Tibial nerve (tissue), 4 donors: Measurements from ENCODE around the gene RIPK1. TPM values are rescaled to one million over a fixed set of nuclear protein-coding genes. Genes with fewer than 3 reads are reported as not detected.
A peak's percentile ranks its signal among the peaks of the same experiment; 100 is the strongest.
"Not testable (repeated sequence)": the region's sequence is repeated elsewhere in the genome, so short reads cannot be mapped to it uniquely, and the experiment has no call there.

Experiments used
- DNase-seq, 2 donors: peaks; one replicate each; pipeline ENCODE4 v3.0.0-alpha.2; 2019; ENCODE audit warnings: low spot score in 2 of 2
- H3K27ac ChIP-seq, 4 donors: fragments of 200-600 bp; sonication (generic) in 3 of 4; one replicate each; pipeline ENCODE4 v1.5.1; 2017 to 2019; ENCODE audit warnings: mild to moderate bottlenecking in 1 of 4
- H3K27me3 ChIP-seq, 2 donors: fragments of 200-600 bp; sonication (generic) in 1 of 2; one replicate each; pipeline versions ENCODE4 v1.5.1 to v1.6.0; 2017 to 2019
- H3K36me3 ChIP-seq, 3 donors: fragments of 200-600 bp; sonication (generic); one replicate each; pipeline ENCODE4 v1.5.1; 2018 to 2019
- H3K4me1 ChIP-seq, 4 donors: fragments of 200-600 bp; sonication (generic) in 3 of 4; one replicate each; pipeline ENCODE4 v1.5.1; 2017 to 2019
- H3K4me3 ChIP-seq, 4 donors: fragments of 200-600 bp; sonication (generic) in 3 of 4; one replicate each; pipeline ENCODE4 v1.5.1; 2017 to 2019; ENCODE audit warnings: mild to moderate bottlenecking in 1 of 4, moderate library complexity in 1 of 4
- H3K9me3 ChIP-seq, 4 donors: fragments of 200-600 bp; sonication (generic) in 3 of 4; one replicate each; pipeline ENCODE4 v1.5.1; 2017 to 2019
- CTCF ChIP-seq, 5 experiments: fragments of 200-600 bp in 3 of 5; fragments of 450-650 bp in 2 of 5; sonication (generic) in 3 of 5; IDR thresholded peaks; one replicate each; pipeline ENCODE4 v1.5.1; 2016 to 2019; ENCODE audit warnings: antibody characterized with exemption in 5 of 5, mild to moderate bottlenecking in 3 of 5, moderate library complexity in 2 of 5
- EP300 ChIP-seq, 2 donors: sonication (generic); formaldehyde crosslinking; IDR thresholded peaks; one replicate each; pipeline ENCODE4 v1.6.1; 2017; ENCODE audit warnings: antibody characterized with exemption in 2 of 2, mild to moderate bottlenecking in 1 of 2
- POLR2A ChIP-seq, 2 donors: fragments of 450-650 bp; IDR thresholded peaks; one replicate each; pipeline ENCODE4 v1.6.1; 2017; ENCODE audit warnings: antibody characterized with exemption in 2 of 2, mild to moderate bottlenecking in 2 of 2, moderate library complexity in 2 of 2
- WGBS, 2 donors: methylation state at CpG; one replicate each; pipeline ENCODE4 v1.1.5; 2018; 5-methylcytosine and 5-hydroxymethylcytosine counted together
- total RNA-seq, 4 donors: library from RNA; depleted of rRNA; stranded (reverse); fragments of >200 nt; gene quantifications; one replicate each; pipeline ENCODE4 v1.1.0, GENCODE V29; 2016

The RIPK1 gene
- total RNA-seq, result 10 to 100 TPM; 20.1 to 22.6 (median 21.2) TPM

GRCh38 chr6:3068329-3069214 lies at the start of gene RIPK1:
RIPK1 (plus strand) TSS chr6:3068494; CDS start chr6:3076824, 8,330 bp downstream.
- H3K4me3 ChIP-seq, result peak within 1 kb of the TSS; percentile 65 to 100 (median 88)
- peaks cover 0 to 1% (median 0%) of the 10 kb centered on the region in 3 donors for H3K36me3 ChIP-seq
- peaks cover 0 to 53% (median 26%) of the 10 kb centered on the region in 4 donors for H3K4me1 ChIP-seq
- WGBS, 2 donors, result 1% methylated on average over 47 to 68 of the region's 112 CpGs
- DNase-seq, result peak; percentile 88 to 90
- no peaks in the 10 kb centered on the region for H3K27me3 ChIP-seq
- TF ChIP-seq CTCF (IDR thresholded peaks at IDR 0.05) (peak; percentile 6 to 61 (median 36)), POLR2A (IDR thresholded peaks at IDR 0.05) (peak; percentile 80 to 97), EP300 (IDR thresholded peaks at IDR 0.05) (peak in 1 of 2 donors; percentile 94)
- H3K27ac ChIP-seq, result peak within 1 kb of the TSS; percentile 94 to 100 (median 99)
- H3K9me3 ChIP-seq, result no peaks in the 10 kb centered on the region

GRCh38 chr6:3019065-3019464 lies 49.2 kb upstream of the RIPK1 start:
- WGBS, 2 donors, result 67 to 69% methylated on average over 1 of the region's 1 CpG
- Histone ChIP-seq H3K4me3 (no peak overlapping the region), H3K4me1 (peaks cover 0 to 18% (median 5%) of the 10 kb centered on the region in 4 donors), H3K27ac (no peak overlapping the region), H3K36me3 (peaks cover 0 to 63% (median 2%) of the 10 kb centered on the region in 3 donors), H3K27me3 (no peaks in the 10 kb centered on the region), H3K9me3 (no peaks in the 10 kb centered on the region)
- TF ChIP-seq POLR2A (IDR thresholded peaks at IDR 0.05), result no peak
- TF ChIP-seq CTCF (IDR thresholded peaks at IDR 0.05), result no peak
- TF ChIP-seq EP300 (IDR thresholded peaks at IDR 0.05), result no peak
- no peak for DNase-seq

- TF ChIP-seq CTCF (IDR thresholded peaks at IDR 0.05) (no peak), POLR2A (IDR thresholded peaks at IDR 0.05) (no peak), EP300 (IDR thresholded peaks at IDR 0.05) (no peak)
- Histone ChIP-seq H3K27me3 (no peaks in the 10 kb centered on the region), H3K36me3 (peaks cover 0 to 55% (median 2%) of the 10 kb centered on the region in 3 donors), H3K4me3 (no peak overlapping the region), H3K27ac (no peak overlapping the region), H3K9me3 (no peaks in the 10 kb centered on the region), H3K4me1 (peaks cover 0 to 26% (median 10%) of the 10 kb centered on the region in 4 donors)
- DNase-seq, result no peak
- 84 to 94% methylated on average over 6 of the region's 6 CpGs for WGBS, 2 donors
Observed at GRCh38 chr6:3019749-3020320, 48.5 kb upstream of the RIPK1 start.

GRCh38 chr6:3020976-3021598 lies 47.2 kb upstream of the RIPK1 start:
- not testable (repeated sequence) for H3K9me3 ChIP-seq, H3K4me3 ChIP-seq, H3K27ac ChIP-seq, H3K27me3 ChIP-seq, DNase-seq
- Histone ChIP-seq H3K4me1 (peaks cover 0 to 38% (median 12%) of the 10 kb centered on the region in 4 donors), H3K36me3 (peaks cover 0 to 43% (median 2%) of the 10 kb centered on the region in 3 donors)
- WGBS, 2 donors, result 91 to 96% methylated on average over 2 of the region's 2 CpGs

GRCh38 chr6:3022765-3023662 lies 45.3 kb upstream of the RIPK1 start:
- no peaks in the 10 kb centered on the region for H3K9me3 ChIP-seq
- TF ChIP-seq CTCF (IDR thresholded peaks at IDR 0.05) (no peak), POLR2A (IDR thresholded peaks at IDR 0.05) (no peak), EP300 (IDR thresholded peaks at IDR 0.05) (no peak)
- H3K27ac ChIP-seq, result peak overlapping the region; percentile 34 to 89 (median 70)
- H3K4me1 ChIP-seq, result peaks cover 0 to 54% (median 17%) of the 10 kb centered on the region in 4 donors
- H3K36me3 ChIP-seq, result peaks cover 0 to 25% (median 2%) of the 10 kb centered on the region in 3 donors
- H3K4me3 ChIP-seq, result peak overlapping the region; percentile 25 to 51 (median 36)
- H3K27me3 ChIP-seq, result no peaks in the 10 kb centered on the region
- no peak for DNase-seq
- 53 to 69% methylated on average over 26 of the region's 26 CpGs for WGBS, 2 donors
